ENCODE measurements around the gene POLQ. TPM values are rescaled to one million over a fixed set of nuclear protein-coding genes. Genes with fewer than 3 reads are reported as not detected.

Gene POLQ
- total and polyA plus RNA-seq, 10 of the 15 experiments (the other 5 are each of a cell fraction or from before 2014, with no cell fraction given): 3.3 to 22.4 (median 15.9) TPM

GRCh38 chr3:121552797-121553196, 7.0 kb upstream of the POLQ start:
- Histone ChIP-seq H3K36me3 (ENCODE audit: control insufficient read depth in 2 of 2, insufficient read depth in 2 of 2, low read length in 1 of 2) (no peaks in the 10 kb centered on the region), H3K4me3 (no peak overlapping the region), H3K27me3 (replicated peaks in 1 of 2; ENCODE audit: control insufficient read depth in 2 of 2, insufficient read depth in 2 of 2, low read length in 1 of 2) (no peaks in the 10 kb centered on the region), H3K4me1 (ENCODE audit: control insufficient read depth, insufficient read depth, low read length) (peaks cover 9% of the 10 kb centered on the region), H3K79me2 (ENCODE audit: control insufficient read depth, insufficient read depth, low read length) (no peaks in the 10 kb centered on the region), H3K9ac (ENCODE audit: control insufficient read depth, insufficient read depth, low read length) (no peak overlapping the region), H2AFZ (ENCODE audit: control insufficient read depth, low read depth, low read length) (no peak overlapping the region), H4K20me1 (ENCODE audit: control insufficient read depth, insufficient read depth) (no peaks in the 10 kb centered on the region), H3K4me2 (ENCODE audit: control insufficient read depth, insufficient read depth) (no peak overlapping the region), H3K9me3 (replicated peaks; ENCODE audit: control insufficient read depth, insufficient read depth, low read length) (no peaks in the 10 kb centered on the region; the same call in 2 of the 3 replicates), H3K27ac (ENCODE audit: control insufficient read depth, insufficient read depth) (no peak overlapping the region)
- BruUV-seq (replicated peaks): no TSS peak
- FAIRE-seq (no peak), ATAC-seq (no peak), DNase-seq (ENCODE audit: low read depth, low spot score) (no peak)
- ChIA-PET CTCF (interaction anchor here (0.8 kb wide), 1 partner anchor 553 kb away, joined by 3 read pairs; no protein-coding TSS in a partner anchor), POLR2A (no interaction called here), RAD21 (ENCODE audit: unreplicated experiment) (no interaction called here), SMC1A (ENCODE audit: uncharacterized antibody, unreplicated experiment) (interaction anchor here (1.2 kb wide), 1 partner anchor 17 kb away, joined by 3 read pairs; no protein-coding TSS in a partner anchor)
- TF ChIP-seq BCL3 (IDR thresholded peaks at IDR 0.05; ENCODE audit: borderline replicate concordance, insufficient read depth, low read depth, low read length, poor library complexity, severe bottlenecking) (peak; percentile 24), HDAC2 (IDR thresholded peaks at IDR 0.05) (no peak)
- in situ Hi-C loops (cut with MboI): no loop called here
- 66% methylated on average over 3 of the region's 3 CpGs for WGBS (ENCODE audit: insufficient coverage, insufficient replicate concordance, low lambda C conversion rate, missing lambda C conversion rate)
- intact Hi-C loops (cut with micrococcal nuclease; ENCODE audit: unreplicated experiment): no loop called here

GRCh38 chr3:121552379-121552778, 6.6 kb upstream of the POLQ start:
- Histone ChIP-seq H3K9ac (ENCODE audit: control insufficient read depth, insufficient read depth, low read length) (no peak overlapping the region), H3K36me3 (ENCODE audit: control insufficient read depth in 2 of 2, insufficient read depth in 2 of 2, low read length in 1 of 2) (no peaks in the 10 kb centered on the region), H3K9me3 (replicated peaks; ENCODE audit: control insufficient read depth, insufficient read depth, low read length) (no peaks in the 10 kb centered on the region; the same call in 2 of the 3 replicates), H3K27me3 (replicated peaks in 1 of 2; ENCODE audit: control insufficient read depth in 2 of 2, insufficient read depth in 2 of 2, low read length in 1 of 2) (no peaks in the 10 kb centered on the region), H3K27ac (ENCODE audit: control insufficient read depth, insufficient read depth) (no peak overlapping the region), H3K4me2 (ENCODE audit: control insufficient read depth, insufficient read depth) (no peak overlapping the region), H4K20me1 (ENCODE audit: control insufficient read depth, insufficient read depth) (no peaks in the 10 kb centered on the region), H3K4me1 (ENCODE audit: control insufficient read depth, insufficient read depth, low read length) (peaks cover 13% of the 10 kb centered on the region), H3K79me2 (ENCODE audit: control insufficient read depth, insufficient read depth, low read length) (no peaks in the 10 kb centered on the region), H3K4me3 (no peak overlapping the region), H2AFZ (ENCODE audit: control insufficient read depth, low read depth, low read length) (peak overlapping the region; percentile 19)
- no TSS peak for BruUV-seq (replicated peaks)
- POLR2A ChIA-PET: no interaction called here
- RAD21 ChIA-PET (ENCODE audit: unreplicated experiment): no interaction called here
- SMC1A ChIA-PET (ENCODE audit: uncharacterized antibody, unreplicated experiment): interaction anchor here (1.2 kb wide), 1 partner anchor 16 kb away, joined by 3 read pairs; no protein-coding TSS in a partner anchor
- DNase-seq (ENCODE audit: low read depth, low spot score) (no peak), ATAC-seq (no peak), FAIRE-seq (no peak)
- in situ Hi-C loops (cut with MboI) (no loop called here), intact Hi-C loops (cut with micrococcal nuclease; ENCODE audit: unreplicated experiment) (no loop called here)
- CTCF ChIA-PET: interaction anchor here (0.8 kb wide), 1 partner anchor 553 kb away, joined by 3 read pairs; no protein-coding TSS in a partner anchor
- WGBS (ENCODE audit: insufficient coverage, insufficient replicate concordance, low lambda C conversion rate, missing lambda C conversion rate): 59% methylated on average over 4 of the region's 4 CpGs
- TF ChIP-seq MYB (IDR thresholded peaks at IDR 0.05; ENCODE audit: borderline replicate concordance, low read depth, low read length) (no peak), PKNOX1 (IDR thresholded peaks at IDR 0.05) (no peak), RAD21 (IDR thresholded peaks at IDR 0.05; ENCODE audit: insufficient read depth, low read depth, low read length) (no peak), KLF5 (IDR thresholded peaks at IDR 0.05; ENCODE audit: partially characterized antibody) (no peak), SP1 (IDR thresholded peaks at IDR 0.05; ENCODE audit: low read depth, low read length) (no peak), BCL3 (IDR thresholded peaks at IDR 0.05; ENCODE audit: borderline replicate concordance, insufficient read depth, low read depth, low read length, poor library complexity, severe bottlenecking) (no peak), TCF7 (IDR thresholded peaks at IDR 0.05; ENCODE audit: borderline replicate concordance) (no peak), BMI1 (IDR thresholded peaks at IDR 0.05; ENCODE audit: borderline replicate concordance) (no peak), PBX3 (IDR thresholded peaks at IDR 0.05; ENCODE audit: insufficient replicate concordance, low read depth, low read length) (no peak), SMAD1 (IDR thresholded peaks at IDR 0.05; ENCODE audit: low read depth, partially characterized antibody) (no peak), TCF3 (IDR thresholded peaks at IDR 0.05; ENCODE audit: borderline replicate concordance, insufficient read depth, low read depth, low read length) (no peak)

Measured in GM12878 (cell line).